Inferior parietal cortex (tissue), 1 donor: Measurements from ENCODE around the gene SLC6A4.
"Not testable (repeated sequence)": the region's sequence is repeated elsewhere in the genome, so short reads cannot be mapped to it uniquely, and the experiment has no call there.

Source experiments
- DNase-seq: peaks from one replicate; pipeline ENCODE4 v3.0.0-alpha.2; 2016; ENCODE audit errors: extremely low spot score

Gene SLC6A4

DNA sequence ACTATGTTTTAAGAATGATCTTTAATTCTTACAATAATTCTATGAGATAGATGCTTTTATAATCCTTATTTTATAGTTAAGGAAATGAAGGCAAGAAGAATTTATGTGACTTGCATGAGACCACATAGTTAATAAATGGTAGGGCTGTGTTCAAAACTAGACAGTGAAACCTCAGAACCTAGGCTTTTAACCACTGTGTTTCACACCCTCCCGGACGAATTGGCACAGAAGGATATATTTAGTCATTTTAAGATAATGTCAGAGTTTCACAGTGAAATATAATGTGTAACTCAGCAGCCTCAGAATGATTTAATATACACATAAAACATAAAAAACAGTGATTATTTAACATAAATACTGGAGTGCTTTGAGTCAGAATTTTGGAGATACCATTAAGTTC lies 61.8 kb downstream of the SLC6A4 start:
- no peak for DNase-seq

DNA sequence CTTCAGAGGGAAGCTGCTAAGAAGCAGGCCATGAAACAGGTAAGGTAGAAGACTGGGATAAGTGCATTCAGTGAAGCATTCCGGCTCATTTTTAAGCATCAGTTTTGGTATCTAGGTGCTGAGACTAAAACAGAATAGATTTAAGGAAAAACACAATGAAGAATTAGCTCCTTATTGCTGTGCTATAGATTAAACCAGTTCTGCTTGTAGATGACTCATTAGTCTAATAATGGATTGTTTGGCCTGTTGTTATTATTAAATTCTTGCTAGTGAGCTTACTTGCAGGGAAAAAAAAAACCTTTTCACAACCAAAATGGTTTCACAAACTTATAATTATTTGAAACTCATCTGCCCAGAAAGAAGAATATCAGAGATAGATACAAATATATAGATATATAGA lies 62.9 kb downstream of the SLC6A4 start:
- no peak for DNase-seq

DNA sequence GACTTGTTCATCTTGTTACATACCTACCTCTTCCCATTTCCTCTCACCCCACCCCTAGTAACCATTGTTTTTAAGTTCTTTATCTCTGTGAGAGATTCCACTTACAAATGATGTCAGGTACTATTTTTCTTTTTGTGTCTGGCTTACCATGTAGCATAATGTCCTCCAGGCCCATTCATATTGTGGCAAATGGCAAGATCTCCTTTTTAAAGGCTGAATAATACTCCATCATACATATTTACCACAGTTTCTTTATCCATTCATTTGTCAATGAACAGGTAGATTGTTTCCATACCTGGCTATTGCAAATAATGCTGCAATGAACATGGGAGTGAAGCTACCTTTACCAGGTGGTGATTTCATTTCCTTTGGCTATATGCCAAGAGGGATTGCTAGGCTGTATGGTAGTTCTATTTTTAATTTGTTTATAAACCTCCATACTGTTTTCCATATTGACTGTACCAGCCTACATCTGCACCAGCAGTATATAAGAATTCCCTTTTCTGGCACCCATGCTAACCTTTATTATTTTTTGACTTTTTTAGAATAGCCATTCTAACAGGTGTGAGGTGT lies 65.0 kb downstream of the SLC6A4 start:
- DNase-seq = no peak

DNA sequence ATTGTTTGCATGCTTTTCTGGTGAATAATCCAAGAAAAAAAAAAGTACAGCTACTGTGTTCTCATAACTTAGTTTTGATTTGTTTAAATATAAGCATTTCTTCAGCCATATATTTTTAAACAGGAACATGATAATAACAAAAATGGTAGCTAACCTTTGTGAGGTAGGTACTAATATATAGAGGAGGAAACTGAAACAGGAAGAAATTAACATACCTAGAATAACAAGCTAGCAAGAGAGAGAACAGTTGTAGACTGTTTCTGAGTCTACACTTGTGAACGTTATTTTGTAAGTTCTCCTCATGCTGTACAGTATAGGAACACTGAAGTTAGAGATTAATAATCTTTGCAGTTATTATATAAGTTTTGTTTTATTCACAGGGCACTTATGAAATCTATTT lies 69.5 kb downstream of the SLC6A4 start:
- no peak for DNase-seq

DNA sequence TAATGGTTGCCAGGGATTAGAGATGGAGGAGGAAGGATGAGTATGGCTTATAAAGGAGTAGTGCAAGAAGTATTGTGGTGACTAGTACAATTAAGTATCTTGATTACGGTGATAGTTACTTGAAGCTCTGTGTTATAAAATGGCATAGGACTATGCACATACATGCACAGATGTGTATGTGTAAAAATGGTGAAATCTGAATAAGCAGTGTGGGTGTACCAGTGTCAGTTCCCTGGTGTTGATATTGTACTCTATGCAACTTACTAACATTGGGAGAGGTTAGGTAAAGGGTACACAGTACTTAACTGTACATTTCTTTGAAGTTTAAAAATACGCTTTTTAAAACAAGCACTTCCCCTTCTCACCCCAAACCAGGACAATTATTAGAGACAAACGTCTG lies 70.3 kb downstream of the SLC6A4 start:
- DNase-seq = no peak

DNA sequence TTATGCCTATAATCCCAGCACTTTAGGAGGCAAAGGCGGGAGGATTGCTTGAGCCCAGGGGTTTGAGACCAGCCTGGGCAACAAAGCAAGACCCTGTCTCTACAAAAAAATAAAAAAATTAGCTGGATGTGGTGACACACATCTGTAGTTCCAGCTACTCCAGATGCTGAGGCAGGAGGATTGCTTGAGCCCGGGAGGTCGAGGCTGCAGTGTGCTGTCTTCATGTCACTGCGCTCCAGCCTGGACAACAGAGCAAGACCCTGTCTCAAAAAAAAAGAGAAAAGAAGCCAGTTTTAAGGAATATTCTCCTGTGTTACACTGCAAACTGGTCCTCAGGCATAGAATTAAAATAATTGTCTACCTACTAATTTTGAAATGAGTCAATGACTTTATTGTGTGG lies 71.0 kb downstream of the SLC6A4 start:
- DNase-seq = no peak

DNA sequence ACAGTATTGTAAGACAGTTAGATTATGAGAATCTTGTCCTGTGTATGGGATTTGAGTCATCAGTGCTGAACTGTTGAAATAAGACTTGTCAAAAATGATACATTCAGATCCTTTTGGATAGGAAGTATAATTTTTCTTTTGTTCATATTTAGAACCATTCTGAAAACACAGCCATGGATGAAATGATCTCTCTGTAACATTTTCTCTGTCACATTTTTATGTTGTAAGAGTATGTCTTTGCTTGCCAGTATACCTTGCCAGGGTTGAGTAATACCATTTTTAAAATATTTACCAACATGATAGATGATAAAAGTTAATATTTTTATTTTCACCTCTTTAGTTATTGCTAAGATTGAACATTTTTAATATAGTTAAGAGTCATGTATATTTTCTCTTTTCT lies 73.9 kb downstream of the SLC6A4 start:
- no peak for DNase-seq

DNA sequence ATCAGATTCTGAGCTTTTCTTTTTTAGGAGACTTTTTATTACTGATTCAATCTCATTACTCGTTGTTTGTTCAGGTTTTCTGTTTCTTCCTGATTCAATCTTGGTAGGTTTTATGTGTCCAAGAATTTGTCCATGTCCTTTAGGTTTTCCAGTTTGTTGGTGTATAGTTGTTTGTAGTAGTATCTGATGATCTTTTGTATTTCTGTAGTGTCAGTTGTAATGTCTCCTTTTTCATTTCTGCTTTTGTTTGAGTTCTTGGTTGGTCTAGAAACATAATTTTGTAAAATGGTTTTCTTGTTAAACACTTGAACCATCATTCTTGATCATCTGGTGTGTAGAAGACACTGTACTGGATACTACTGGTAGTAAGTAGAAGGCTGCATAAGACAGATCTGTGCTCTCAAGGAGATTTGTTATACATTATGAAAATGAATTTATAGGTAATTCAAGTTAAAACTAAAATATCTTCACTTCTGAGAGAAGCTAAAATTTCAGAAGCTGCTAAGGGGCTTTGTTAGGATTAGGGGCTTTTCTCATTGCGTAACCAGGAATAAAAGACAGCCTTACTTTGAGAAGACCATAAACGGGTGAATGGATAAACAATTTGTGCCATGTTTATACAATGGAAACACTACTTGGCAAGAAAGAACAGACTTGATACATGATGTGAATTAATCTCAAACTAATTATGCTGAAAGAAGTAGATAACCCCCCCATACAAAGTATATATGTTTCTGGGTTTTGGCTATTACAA lies 74.9 kb downstream of the SLC6A4 start:
- DNase-seq = no peak

DNA sequence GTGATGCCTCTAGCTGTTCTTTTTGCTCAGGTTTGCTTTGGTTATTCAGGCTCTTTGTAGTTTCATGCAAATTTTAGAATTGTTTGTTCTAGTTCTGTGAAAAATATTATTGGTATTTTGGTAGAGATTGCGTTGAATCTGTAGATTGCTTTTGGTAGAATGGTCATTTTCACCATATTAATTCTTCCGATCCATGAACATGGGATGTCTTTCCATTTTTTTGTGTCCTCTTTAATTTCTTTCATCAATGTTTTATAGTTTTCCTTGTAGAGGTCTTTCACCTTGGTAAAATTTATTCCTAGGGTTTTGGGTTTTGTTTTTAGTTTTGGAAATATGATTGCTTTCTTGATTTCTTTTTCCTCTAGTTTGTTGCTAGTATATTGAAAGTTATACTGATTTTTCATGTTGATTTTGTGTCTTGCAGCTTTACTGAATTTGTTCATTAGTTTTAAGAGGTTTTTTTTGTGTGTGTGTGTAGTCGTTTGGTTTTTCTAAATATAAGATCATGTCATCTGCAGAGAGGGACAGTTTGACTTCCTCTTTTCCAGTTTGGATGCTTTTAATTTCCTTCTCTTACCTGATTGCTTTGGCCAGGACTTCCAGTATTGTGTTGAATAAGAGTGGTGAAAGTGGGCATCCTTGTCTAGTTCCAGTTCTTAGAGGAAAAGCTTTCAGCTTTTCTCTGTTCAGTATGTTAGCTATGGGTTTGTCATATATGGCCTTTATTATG lies 76.4 kb downstream of the SLC6A4 start:
- no peak for DNase-seq

DNA sequence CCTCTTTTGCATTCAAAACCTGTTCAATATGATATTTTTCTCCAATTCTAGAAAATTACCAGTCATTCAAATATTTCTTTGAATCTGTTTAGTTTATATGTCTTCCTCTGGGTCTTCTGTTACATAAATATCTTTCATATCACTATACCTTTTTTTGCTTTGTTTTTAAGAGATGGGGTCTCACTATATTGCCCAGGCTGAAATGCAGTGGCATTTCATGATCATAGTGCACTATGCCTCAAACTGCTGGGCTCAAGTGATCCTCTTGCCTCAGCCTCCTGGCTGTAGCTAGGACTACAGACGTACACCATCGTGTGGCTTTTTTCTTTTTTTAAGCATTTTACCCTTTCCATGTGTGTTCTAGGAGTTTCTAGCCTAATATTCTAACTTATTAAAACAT lies 80.1 kb downstream of the SLC6A4 start:
- DNase-seq = no peak

DNA sequence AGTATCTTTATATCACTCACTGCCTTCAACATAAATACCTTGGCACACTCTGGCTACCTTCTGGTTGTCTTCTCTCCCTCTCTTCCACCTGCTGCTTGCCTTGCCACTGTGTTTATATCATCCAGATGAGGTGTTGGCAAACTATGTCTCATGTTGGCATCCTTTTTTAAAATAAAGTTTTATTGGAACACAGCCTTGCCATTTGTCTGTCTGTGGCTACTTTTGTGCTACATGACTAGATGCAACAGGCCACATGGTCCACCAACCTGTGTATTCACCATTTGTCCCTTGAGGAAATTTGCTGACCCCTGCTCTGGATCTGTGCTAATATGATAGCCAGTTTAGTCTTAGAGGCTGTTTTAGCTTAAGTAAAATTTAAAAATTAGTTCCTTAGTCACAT lies 82.0 kb downstream of the SLC6A4 start:
- no peak for DNase-seq

DNA sequence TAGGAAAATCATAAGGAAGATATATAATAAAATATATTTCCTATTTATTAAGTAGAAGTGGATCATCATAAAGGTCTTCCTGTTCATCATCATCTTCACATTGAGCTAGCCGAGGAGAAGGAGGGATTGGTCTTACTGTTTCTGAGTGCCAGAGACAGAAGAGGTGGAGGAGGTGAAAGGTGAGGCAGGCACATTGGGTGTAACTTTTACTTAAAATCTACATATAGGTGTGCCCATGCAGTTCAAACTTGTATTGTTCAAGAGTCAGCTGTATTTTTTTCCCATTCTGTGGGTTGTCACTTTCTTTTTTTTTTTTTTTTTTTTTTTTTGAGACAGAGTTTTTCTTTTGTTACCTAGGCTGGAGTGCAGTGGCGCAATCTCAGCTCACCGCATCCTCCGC lies 84.0 kb downstream of the SLC6A4 start:
- no peak for DNase-seq

DNA sequence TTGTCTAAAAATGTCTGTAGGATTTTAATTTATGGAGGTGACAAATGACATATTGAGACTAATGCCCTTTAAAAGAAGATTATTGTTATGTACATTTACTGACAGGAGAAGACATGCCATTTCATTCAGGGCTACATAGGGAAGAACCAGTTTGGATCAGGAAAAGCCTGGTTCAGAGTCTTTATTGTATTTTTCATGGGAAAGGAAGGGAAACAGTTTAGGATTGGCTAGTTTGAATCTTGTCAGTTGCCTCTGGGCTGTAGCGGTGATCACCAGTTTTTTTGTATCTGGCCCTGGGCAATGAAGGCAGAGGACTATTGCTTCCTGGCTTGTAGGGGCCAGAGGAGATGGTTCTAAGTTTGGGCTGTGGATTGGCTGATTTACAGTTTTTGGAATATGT lies 87.1 kb downstream of the SLC6A4 start:
- no peak for DNase-seq

DNA sequence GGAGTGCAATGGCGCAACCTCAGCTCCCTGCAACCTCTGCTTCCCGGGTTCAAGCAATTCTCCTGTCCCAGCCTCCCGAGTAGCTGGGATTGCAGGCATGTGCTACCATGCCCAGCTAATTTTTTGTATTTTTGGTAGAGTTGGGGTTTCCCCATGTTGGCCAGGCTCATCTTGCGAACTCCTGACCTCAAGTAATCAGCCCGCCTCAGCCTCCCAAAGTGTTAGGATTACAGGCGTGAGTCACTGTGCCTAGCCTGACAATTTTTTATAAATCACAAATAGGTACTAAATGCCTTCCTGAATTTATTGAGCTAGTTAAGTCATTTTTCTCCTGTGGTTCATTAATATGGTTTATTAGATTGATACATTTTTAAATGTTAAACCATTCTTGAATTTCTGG lies 87.6 kb downstream of the SLC6A4 start:
- not testable (repeated sequence) for DNase-seq
